K562 (cell line): ENCODE measurements around the gene SLC27A4. TPM values are rescaled to one million over a fixed set of nuclear protein-coding genes. Genes with fewer than 3 reads are reported as not detected.

Source experiments
- ATAC-seq: fragments of 200-7000 bp; cut with Tn5 transposase; 3 replicates; pipeline ENCODE4 v1.9.1; 2020; ENCODE audit warnings: moderate library complexity
- BruUV-seq: library from RNA; stranded (reverse); fragments of 400-500 nt; replicated peaks from 2 replicates; lab custom pipeline; 2021; lab: Mats Ljungman, UMichigan
- CTCF ChIA-PET: fragments of 300-600 bp; formaldehyde crosslinking; extraction: SDS; loops from one replicate; lab custom pipeline; 2021; ENCODE audit warnings: low intra/inter-chr PET ratio; lab: Yijun Ruan, JAX
- POLR2A ChIA-PET: fragments of 300-600, 350-650 bp; sonication (Branson Sonifier 250); formaldehyde crosslinking; extraction: SDS; loops from one replicate; lab custom pipeline; 2021; ENCODE audit warnings: antibody characterized with exemption, inconsistent platforms; lab: Yijun Ruan, JAX
- DNase-seq, 4 experiments: peaks; one replicate each; pipeline versions ENCODE4 v3.0.0 to v3.0.0-alpha.2; 2011 to 2018; ENCODE audit warnings: low spot score in 3 of 4, mixed read lengths in 3 of 4; ENCODE audit errors: extremely low read depth in 1 of 4
- FAIRE-seq: peaks from 2 replicates; lab custom pipeline; 2011; peaks lifted over from hg19 to GRCh38; lab: Jason Lieb, UNC
- H2AFZ ChIP-seq: 2 replicates; pipeline ENCODE4 v1.6.0; 2011; ENCODE audit warnings: low read depth, low read length, control low read depth, inconsistent platforms
- H3K27ac ChIP-seq: fragments of 200-600 bp; 3 replicates; pipeline ENCODE4 v1.8.0; 2011; ENCODE audit warnings: low read depth, mild to moderate bottlenecking, control low read depth, inconsistent platforms, low read length, moderate library complexity, mixed read lengths; ENCODE audit errors: extremely low read depth
- H3K27me3 ChIP-seq, 2 experiments: fragments of 300-600 bp in 1 of 2; 2 replicates in 1 of 2; 3 replicates in 1 of 2; pipeline versions ENCODE4 v1.6.0 to v1.8.0; 2011; ENCODE audit warnings: inconsistent platforms in 2 of 2, low read length in 2 of 2, mild to moderate bottlenecking in 1 of 2, mixed read lengths in 1 of 2, moderate library complexity in 1 of 2; ENCODE audit not compliant: control insufficient read depth in 2 of 2, insufficient read depth in 2 of 2
- H3K36me3 ChIP-seq: fragments of 300-600 bp; 3 replicates; pipeline ENCODE4 v1.8.0; 2011; ENCODE audit warnings: mild to moderate bottlenecking, low read length, inconsistent platforms; ENCODE audit not compliant: control insufficient read depth, insufficient read depth
- H3K4me1 ChIP-seq, 2 experiments: fragments of 200-600 bp in 1 of 2; replicated peaks in 1 of 2; 2 replicates in 1 of 2; 3 replicates in 1 of 2; pipeline versions ENCODE4 v1.5.1 to v1.8.0; 2011; ENCODE audit warnings: inconsistent platforms in 2 of 2, low read length in 2 of 2, mild to moderate bottlenecking in 1 of 2, mixed read lengths in 1 of 2, moderate library complexity in 1 of 2; ENCODE audit not compliant: control insufficient read depth in 2 of 2, insufficient read depth in 2 of 2
- H3K4me2 ChIP-seq: 2 replicates; pipeline ENCODE4 v1.6.1; 2011; ENCODE audit warnings: low read length, control low read depth, inconsistent platforms, mixed read lengths; ENCODE audit not compliant: insufficient read depth
- H3K4me3 ChIP-seq: fragments of 200-600 bp; sonication (generic), shearing (Covaris generic); 2 replicates; pipeline ENCODE4 v1.5.1; 2016; ENCODE audit warnings: control low read depth, inconsistent platforms
- H3K79me2 ChIP-seq: fragments of 200-600 bp; 3 replicates; pipeline ENCODE4 v1.8.0; 2011; ENCODE audit warnings: low read length, inconsistent platforms; ENCODE audit not compliant: control insufficient read depth, insufficient read depth
- H3K9ac ChIP-seq, 2 experiments: 2 replicates each; pipeline versions ENCODE4 v1.6.0 to v1.6.1; 2011; ENCODE audit warnings: low read depth in 2 of 2, low read length in 2 of 2, control low read depth in 1 of 2, inconsistent platforms in 1 of 2, mild to moderate bottlenecking in 1 of 2, mixed read lengths in 1 of 2; ENCODE audit not compliant: insufficient read depth in 1 of 2
- H3K9me1 ChIP-seq: one replicate; pipeline ENCODE4 v1.6.0; 2011; ENCODE audit warnings: inconsistent platforms, mild to moderate bottlenecking, low read length, moderate library complexity; ENCODE audit not compliant: control insufficient read depth, insufficient read depth
- H3K9me3 ChIP-seq: replicated peaks from 2 replicates; pipeline ENCODE4 v1.5.1; 2011; ENCODE audit warnings: low read depth, low read length, inconsistent platforms; ENCODE audit not compliant: control insufficient read depth, insufficient read depth
- H4K20me1 ChIP-seq: replicated peaks from 2 replicates; pipeline ENCODE4 v1.6.1; 2011; ENCODE audit warnings: low read length, inconsistent platforms, mixed read lengths; ENCODE audit not compliant: control insufficient read depth, insufficient read depth
- BHLHE40 ChIP-seq: IDR thresholded peaks from 2 replicates; pipeline ENCODE4 v1.6.1; 2011; ENCODE audit warnings: low read length, improper control_type of control experiment
- HIVEP1 ChIP-seq: fragments of 250-450 bp; sonication (Bioruptor Pico); IDR thresholded peaks from 2 replicates; pipeline ENCODE4 v1.4.0; 2020; ENCODE audit warnings: mild to moderate bottlenecking
- PCBP2 ChIP-seq: fragments of 200-400 bp; formaldehyde crosslinking; IDR thresholded peaks from 2 replicates; pipeline ENCODE4 v1.6.1; 2018; ENCODE audit warnings: low read length, low read depth, mild to moderate bottlenecking, moderate library complexity; ENCODE audit not compliant: poor library complexity, severe bottlenecking
- SMARCB1 ChIP-seq: IDR thresholded peaks from 2 replicates; pipeline ENCODE4 v1.6.1; 2011; ENCODE audit warnings: improper control_type of control experiment, low read depth; ENCODE audit not compliant: insufficient read length
- ZNF263 ChIP-seq: sonication (generic); formaldehyde crosslinking; IDR thresholded peaks from 2 replicates; pipeline ENCODE4 v1.8.0; 2022; ENCODE audit warnings: mild to moderate bottlenecking, missing genetic modification reagents, borderline replicate concordance
- ZNF79 ChIP-seq: fragments of 250-450 bp; sonication (Bioruptor Pico); IDR thresholded peaks from 2 replicates; pipeline ENCODE4 v1.4.0; 2020; ENCODE audit warnings: low read depth, mild to moderate bottlenecking, moderate library complexity
- WGBS: fragments of 100-300 bp; shearing (Covaris generic); methylation state at CpG from one replicate; pipeline ENCODE4 v1.1.6; 2016; ENCODE audit warnings: low coverage, mixed read lengths; ENCODE audit not compliant: insufficient coverage; ENCODE audit errors: missing lambda C conversion rate; 5-methylcytosine and 5-hydroxymethylcytosine counted together
- in situ Hi-C: fragments of 300-500 bp; cut with MboI; formaldehyde crosslinking; loops from 4 replicates; pipeline ENCODE4 v1.15.0; 2018; ENCODE audit warnings: inconsistent platforms, mixed read lengths
- intact Hi-C: fragments of 100-400 bp; cut with micrococcal nuclease; formaldehyde crosslinking; loops from 2 replicates; pipeline ENCODE4 v1.14.2; 2022
- polyA plus RNA-seq, 8 experiments: library from polyadenylated mRNA; depleted of rRNA in 4 of 8; stranded (reverse) in 5 of 8; unstranded in 3 of 8; fragments of >200 nt; fragmentation: Nextera tagmentation in 2 of 8; fragmentation: Illumina TruSeq in 1 of 8; extraction: Ambion mirVana in 2 of 8; extraction: Trizol in 1 of 8; gene quantifications; 2 replicates each; pipeline versions ENCODE4 v1.2.1 to v1.2.3, GENCODE V29; 2011 to 2014; ENCODE audit warnings: inconsistent platforms in 1 of 8, missing spikeins in 1 of 8
- total RNA-seq, 7 experiments: library from RNA; depleted of rRNA in 6 of 7; stranded (reverse); fragments of >200 nt in 6 of 7; fragmentation: Illumina TruSeq in 2 of 7; extraction: Trizol in 2 of 7; gene quantifications; 2 replicates each; pipeline versions ENCODE4 v1.2.1 to v1.2.3, GENCODE V29; 2011 to 2021; ENCODE audit warnings: low replicate concordance in 1 of 7
- TF ChIP-seq, protein P1 (sequence below), 3 experiments: fragments of 200-800 bp in 1 of 3; fragments of 250-450 bp in 1 of 3; fragments of 450-650 bp in 1 of 3; sonication (Bioruptor Pico) in 1 of 3; sonication (Bioruptor generic) in 1 of 3; formaldehyde crosslinking in 1 of 3; IDR thresholded peaks; 2 replicates each; pipeline versions ENCODE4 v1.6.1 to v1.8.0; 2016 to 2022; ENCODE audit warnings: mild to moderate bottlenecking in 2 of 3, missing genetic modification characterization in 2 of 3, missing compliant biosample characterization in 1 of 3, moderate library complexity in 1 of 3
- TF ChIP-seq, protein P2 (sequence below): fragments of 250-450 bp; sonication (Bioruptor Pico); IDR thresholded peaks from 2 replicates; pipeline ENCODE4 v1.4.0; 2020
- TF ChIP-seq, protein P3 (sequence below): fragments of 450-650 bp; IDR thresholded peaks from 2 replicates; pipeline ENCODE4 v1.6.1; 2017; ENCODE audit warnings: mild to moderate bottlenecking, moderate library complexity

Gene SLC27A4
- total and polyA plus RNA-seq, 9 of the 15 experiments (the other 6 are each of a cell fraction or from before 2014, with no cell fraction given) = 0.25 to 35.7 (median 14.0) TPM

DNA sequence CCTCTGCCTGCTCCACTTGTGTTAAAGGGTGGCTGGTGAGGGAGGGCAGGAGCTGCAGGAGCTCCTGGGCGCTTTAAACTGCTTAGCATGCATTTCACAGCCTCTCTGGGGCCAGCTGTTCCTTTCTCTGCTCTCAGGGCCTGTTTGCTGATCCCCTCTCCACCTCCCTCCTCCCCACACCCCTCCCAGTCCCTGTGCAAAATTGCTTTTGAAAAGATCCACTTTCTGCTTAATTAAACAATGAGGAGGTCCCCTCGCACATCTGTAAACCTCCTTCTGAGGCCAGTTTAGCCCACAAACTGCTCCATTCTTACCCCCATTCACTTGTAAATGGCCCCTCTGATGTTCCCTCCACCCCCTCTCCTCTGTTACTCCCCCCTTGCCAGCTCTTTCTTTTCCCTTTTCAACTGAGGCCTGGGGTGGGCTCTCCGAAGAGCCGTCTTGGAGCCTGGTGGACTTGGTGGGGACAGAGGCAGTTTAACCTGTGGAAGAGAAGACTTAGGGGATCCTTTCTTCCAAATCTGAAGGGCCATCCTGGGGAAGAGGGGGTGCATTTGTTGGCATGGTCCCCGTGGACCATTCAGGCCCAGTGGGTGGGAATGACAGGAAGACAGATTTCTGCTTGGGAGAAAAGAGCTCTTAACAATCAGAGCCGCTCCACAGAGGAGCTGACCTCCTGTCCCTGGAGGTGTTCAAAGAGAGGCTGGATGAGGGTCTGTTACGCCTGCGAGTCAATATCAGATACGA is 42.9 kb downstream of the SLC27A4 start:
- Histone ChIP-seq H3K4me1 (no peaks in the 10 kb centered on the region), H3K9ac (peak overlapping the region in 1 of 2 experiments; percentile 62; a peak in 2 of 4 replicates), H3K4me2 (no peak overlapping the region), H3K9me3 (no peaks in the 10 kb centered on the region), H3K9me1 (peaks cover 5% of the 10 kb centered on the region), H3K27ac (no peak overlapping the region), H3K79me2 (no peaks in the 10 kb centered on the region), H3K4me3 (no peak overlapping the region), H4K20me1 (no peaks in the 10 kb centered on the region), H3K36me3 (peaks cover 76% of the 10 kb centered on the region; the same call in 1 of the 3 replicates), H3K27me3 (no peaks in the 10 kb centered on the region), H2AFZ (no peak overlapping the region)
- intact Hi-C loops = no loop called here
- DNase-seq (no peak), FAIRE-seq (no peak), ATAC-seq (no peak)
- BruUV-seq = no TSS peak
- ChIA-PET CTCF (no interaction called here), POLR2A (interaction anchor here (2.6 kb wide), 1 partner anchor 12 kb away, joined by 9 read pairs; the partner anchor contains the start of gene URM1)
- in situ Hi-C loops = no loop called here
- WGBS = 90% methylated on average over 9 of the region's 9 CpGs
- TF ChIP-seq SMARCB1 (no peak), BHLHE40 (no peak), PCBP2 (no peak), HIVEP1 (CRISPR knock-in tag) (no peak), ZNF263 (CRISPR knock-in tag) (no peak), ZNF79 (CRISPR knock-in tag) (no peak)
- TF ChIP-seq, protein P1, sequence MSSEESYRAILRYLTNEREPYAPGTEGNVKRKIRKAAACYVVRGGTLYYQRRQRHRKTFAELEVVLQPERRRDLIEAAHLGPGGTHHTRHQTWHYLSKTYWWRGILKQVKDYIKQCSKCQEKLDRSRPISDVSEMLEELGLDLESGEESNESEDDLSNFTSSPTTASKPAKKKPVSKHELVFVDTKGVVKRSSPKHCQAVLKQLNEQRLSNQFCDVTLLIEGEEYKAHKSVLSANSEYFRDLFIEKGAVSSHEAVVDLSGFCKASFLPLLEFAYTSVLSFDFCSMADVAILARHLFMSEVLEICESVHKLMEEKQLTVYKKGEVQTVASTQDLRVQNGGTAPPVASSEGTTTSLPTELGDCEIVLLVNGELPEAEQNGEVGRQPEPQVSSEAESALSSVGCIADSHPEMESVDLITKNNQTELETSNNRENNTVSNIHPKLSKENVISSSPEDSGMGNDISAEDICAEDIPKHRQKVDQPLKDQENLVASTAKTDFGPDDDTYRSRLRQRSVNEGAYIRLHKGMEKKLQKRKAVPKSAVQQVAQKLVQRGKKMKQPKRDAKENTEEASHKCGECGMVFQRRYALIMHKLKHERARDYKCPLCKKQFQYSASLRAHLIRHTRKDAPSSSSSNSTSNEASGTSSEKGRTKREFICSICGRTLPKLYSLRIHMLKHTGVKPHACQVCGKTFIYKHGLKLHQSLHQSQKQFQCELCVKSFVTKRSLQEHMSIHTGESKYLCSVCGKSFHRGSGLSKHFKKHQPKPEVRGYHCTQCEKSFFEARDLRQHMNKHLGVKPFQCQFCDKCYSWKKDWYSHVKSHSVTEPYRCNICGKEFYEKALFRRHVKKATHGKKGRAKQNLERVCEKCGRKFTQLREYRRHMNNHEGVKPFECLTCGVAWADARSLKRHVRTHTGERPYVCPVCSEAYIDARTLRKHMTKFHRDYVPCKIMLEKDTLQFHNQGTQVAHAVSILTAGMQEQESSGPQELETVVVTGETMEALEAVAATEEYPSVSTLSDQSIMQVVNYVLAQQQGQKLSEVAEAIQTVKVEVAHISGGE (CRISPR knock-in tag; IDR thresholded peaks at IDR 0.05) = no peak
- TF ChIP-seq, protein P2, sequence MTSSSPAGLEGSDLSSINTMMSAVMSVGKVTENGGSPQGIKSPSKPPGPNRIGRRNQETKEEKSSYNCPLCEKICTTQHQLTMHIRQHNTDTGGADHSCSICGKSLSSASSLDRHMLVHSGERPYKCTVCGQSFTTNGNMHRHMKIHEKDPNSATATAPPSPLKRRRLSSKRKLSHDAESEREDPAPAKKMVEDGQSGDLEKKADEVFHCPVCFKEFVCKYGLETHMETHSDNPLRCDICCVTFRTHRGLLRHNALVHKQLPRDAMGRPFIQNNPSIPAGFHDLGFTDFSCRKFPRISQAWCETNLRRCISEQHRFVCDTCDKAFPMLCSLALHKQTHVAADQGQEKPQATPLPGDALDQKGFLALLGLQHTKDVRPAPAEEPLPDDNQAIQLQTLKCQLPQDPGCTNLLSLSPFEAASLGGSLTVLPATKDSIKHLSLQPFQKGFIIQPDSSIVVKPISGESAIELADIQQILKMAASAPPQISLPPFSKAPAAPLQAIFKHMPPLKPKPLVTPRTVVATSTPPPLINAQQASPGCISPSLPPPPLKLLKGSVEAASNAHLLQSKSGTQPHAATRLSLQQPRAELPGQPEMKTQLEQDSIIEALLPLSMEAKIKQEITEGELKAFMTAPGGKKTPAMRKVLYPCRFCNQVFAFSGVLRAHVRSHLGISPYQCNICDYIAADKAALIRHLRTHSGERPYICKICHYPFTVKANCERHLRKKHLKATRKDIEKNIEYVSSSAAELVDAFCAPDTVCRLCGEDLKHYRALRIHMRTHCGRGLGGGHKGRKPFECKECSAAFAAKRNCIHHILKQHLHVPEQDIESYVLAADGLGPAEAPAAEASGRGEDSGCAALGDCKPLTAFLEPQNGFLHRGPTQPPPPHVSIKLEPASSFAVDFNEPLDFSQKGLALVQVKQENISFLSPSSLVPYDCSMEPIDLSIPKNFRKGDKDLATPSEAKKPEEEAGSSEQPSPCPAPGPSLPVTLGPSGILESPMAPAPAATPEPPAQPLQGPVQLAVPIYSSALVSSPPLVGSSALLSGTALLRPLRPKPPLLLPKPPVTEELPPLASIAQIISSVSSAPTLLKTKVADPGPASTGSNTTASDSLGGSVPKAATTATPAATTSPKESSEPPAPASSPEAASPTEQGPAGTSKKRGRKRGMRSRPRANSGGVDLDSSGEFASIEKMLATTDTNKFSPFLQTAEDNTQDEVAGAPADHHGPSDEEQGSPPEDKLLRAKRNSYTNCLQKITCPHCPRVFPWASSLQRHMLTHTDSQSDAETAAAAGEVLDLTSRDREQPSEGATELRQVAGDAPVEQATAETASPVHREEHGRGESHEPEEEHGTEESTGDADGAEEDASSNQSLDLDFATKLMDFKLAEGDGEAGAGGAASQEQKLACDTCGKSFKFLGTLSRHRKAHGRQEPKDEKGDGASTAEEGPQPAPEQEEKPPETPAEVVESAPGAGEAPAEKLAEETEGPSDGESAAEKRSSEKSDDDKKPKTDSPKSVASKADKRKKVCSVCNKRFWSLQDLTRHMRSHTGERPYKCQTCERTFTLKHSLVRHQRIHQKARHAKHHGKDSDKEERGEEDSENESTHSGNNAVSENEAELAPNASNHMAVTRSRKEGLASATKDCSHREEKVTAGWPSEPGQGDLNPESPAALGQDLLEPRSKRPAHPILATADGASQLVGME (CRISPR knock-in tag) = no peak
- TF ChIP-seq, protein P3, sequence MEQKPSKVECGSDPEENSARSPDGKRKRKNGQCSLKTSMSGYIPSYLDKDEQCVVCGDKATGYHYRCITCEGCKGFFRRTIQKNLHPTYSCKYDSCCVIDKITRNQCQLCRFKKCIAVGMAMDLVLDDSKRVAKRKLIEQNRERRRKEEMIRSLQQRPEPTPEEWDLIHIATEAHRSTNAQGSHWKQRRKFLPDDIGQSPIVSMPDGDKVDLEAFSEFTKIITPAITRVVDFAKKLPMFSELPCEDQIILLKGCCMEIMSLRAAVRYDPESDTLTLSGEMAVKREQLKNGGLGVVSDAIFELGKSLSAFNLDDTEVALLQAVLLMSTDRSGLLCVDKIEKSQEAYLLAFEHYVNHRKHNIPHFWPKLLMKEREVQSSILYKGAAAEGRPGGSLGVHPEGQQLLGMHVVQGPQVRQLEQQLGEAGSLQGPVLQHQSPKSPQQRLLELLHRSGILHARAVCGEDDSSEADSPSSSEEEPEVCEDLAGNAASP = no peak
